ENCODE data around the gene C12orf43. TPM values are rescaled to one million over a fixed set of nuclear protein-coding genes. Genes with fewer than 3 reads are reported as not detected.

C12orf43 gene
- total RNA-seq, 1 donor from 2014 or later = 25.8 TPM

DNA sequence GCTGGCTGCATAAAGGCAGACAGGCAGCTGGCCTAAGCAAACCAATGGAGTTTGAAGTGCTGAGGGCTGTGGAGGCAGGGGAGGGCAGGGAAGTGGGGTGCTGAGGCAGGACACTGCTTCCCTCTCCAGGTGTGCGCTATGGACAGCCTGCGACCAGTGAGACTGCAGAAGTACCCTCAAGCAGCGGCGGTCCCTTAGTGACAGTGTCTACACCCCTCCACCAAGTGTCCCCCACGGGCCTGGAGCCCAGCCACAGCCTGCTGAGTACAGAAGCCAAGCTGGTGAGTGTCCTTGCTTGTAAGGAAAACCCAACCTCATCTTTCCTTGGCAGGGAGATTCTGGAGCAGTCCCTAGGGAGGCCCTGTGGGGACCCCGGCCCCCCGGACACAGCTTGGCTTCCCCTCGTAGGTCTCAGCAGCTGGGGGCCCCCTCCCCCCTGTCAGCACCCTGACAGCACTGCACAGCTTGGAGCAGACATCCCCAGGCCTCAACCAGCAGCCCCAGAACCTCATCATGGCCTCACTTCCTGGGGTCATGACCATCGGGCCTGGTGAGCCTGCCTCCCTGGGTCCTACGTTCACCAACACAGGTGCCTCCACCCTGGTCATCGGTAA is 20.0 kb downstream of the C12orf43 start:
- no peaks in the 10 kb centered on the region for H3K36me3 Mint-ChIP-seq (ENCODE audit: low read depth)
- DNase-seq (ENCODE audit: low read depth, low spot score) = no peak
- peaks cover 9% of the 10 kb centered on the region for H3K27me3 Mint-ChIP-seq (ENCODE audit: low read depth)
- H3K4me3 Mint-ChIP-seq = no peak overlapping the region
- no peaks in the 10 kb centered on the region for H3K4me1 Mint-ChIP-seq
- H3K9me3 Mint-ChIP-seq = peaks cover 12% of the 10 kb centered on the region
- no peak overlapping the region for H3K27ac Mint-ChIP-seq (ENCODE audit: unreplicated experiment)
- TF ChIP-seq, protein P1, sequence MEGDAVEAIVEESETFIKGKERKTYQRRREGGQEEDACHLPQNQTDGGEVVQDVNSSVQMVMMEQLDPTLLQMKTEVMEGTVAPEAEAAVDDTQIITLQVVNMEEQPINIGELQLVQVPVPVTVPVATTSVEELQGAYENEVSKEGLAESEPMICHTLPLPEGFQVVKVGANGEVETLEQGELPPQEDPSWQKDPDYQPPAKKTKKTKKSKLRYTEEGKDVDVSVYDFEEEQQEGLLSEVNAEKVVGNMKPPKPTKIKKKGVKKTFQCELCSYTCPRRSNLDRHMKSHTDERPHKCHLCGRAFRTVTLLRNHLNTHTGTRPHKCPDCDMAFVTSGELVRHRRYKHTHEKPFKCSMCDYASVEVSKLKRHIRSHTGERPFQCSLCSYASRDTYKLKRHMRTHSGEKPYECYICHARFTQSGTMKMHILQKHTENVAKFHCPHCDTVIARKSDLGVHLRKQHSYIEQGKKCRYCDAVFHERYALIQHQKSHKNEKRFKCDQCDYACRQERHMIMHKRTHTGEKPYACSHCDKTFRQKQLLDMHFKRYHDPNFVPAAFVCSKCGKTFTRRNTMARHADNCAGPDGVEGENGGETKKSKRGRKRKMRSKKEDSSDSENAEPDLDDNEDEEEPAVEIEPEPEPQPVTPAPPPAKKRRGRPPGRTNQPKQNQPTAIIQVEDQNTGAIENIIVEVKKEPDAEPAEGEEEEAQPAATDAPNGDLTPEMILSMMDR (conservative IDR thresholded peaks at IDR 0.05) = no peak

DNA sequence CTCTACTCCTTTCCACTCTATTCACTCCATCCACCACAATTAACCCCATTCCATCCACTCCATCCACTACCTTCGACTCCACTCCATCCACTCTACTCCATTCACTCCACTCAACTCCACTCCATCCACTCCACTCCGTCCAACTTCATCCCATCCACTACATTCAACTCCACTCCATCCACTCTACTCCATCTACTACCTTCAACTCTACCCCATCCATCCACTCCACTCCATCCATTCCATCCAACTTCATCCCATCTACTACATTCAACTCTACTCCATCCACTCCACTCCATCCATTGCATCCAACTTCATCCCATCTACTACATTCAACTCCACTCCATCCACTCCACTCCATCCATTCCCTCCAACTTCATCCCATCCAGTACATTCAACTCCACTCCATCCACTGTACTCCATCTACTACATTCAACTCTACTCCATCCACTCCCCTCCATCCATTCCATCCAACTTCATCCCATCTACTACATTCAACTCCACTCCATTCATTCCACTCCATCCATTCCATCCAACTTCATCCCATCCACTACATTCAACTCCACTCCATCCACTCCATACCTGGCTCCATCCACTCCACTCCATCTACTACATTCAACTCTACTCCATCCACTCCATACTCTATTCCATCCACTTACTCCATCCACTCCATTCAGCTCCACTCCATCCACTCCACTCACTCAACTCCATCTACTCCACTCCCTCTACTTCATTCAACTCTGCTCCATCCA is 21.5 kb downstream of the C12orf43 start:
- Mint-ChIP-seq H3K4me3 (no peak overlapping the region), H3K27ac (ENCODE audit: unreplicated experiment) (no peak overlapping the region), H3K4me1 (no peaks in the 10 kb centered on the region), H3K9me3 (peaks cover 12% of the 10 kb centered on the region), H3K36me3 (ENCODE audit: low read depth) (no peaks in the 10 kb centered on the region), H3K27me3 (ENCODE audit: low read depth) (peaks cover 9% of the 10 kb centered on the region)
- DNase-seq (ENCODE audit: low read depth, low spot score) = no peak
- TF ChIP-seq, protein P1 (conservative IDR thresholded peaks at IDR 0.05) = no peak

DNA sequence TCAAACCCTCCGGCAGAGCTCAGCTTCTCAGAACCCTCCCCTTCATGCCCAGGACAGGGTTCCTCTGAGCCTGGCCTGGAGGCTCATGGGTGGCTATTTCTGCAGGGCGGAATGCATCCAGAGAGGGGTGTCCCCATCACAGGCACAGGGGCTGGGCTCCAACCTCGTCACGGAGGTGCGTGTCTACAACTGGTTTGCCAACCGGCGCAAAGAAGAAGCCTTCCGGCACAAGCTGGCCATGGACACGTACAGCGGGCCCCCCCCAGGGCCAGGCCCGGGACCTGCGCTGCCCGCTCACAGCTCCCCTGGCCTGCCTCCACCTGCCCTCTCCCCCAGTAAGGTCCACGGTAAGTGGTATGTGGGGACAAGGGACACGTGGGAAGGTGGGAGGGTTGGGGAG is 22.2 kb downstream of the C12orf43 start:
- H3K4me1 Mint-ChIP-seq = no peaks in the 10 kb centered on the region
- H3K9me3 Mint-ChIP-seq = peaks cover 12% of the 10 kb centered on the region
- peaks cover 9% of the 10 kb centered on the region for H3K27me3 Mint-ChIP-seq (ENCODE audit: low read depth)
- H3K27ac Mint-ChIP-seq (ENCODE audit: unreplicated experiment) = no peak overlapping the region
- no peak for DNase-seq (ENCODE audit: low read depth, low spot score)
- no peaks in the 10 kb centered on the region for H3K36me3 Mint-ChIP-seq (ENCODE audit: low read depth)
- TF ChIP-seq, protein P1 (conservative IDR thresholded peaks at IDR 0.05) = no peak
- H3K4me3 Mint-ChIP-seq = no peak overlapping the region

DNA sequence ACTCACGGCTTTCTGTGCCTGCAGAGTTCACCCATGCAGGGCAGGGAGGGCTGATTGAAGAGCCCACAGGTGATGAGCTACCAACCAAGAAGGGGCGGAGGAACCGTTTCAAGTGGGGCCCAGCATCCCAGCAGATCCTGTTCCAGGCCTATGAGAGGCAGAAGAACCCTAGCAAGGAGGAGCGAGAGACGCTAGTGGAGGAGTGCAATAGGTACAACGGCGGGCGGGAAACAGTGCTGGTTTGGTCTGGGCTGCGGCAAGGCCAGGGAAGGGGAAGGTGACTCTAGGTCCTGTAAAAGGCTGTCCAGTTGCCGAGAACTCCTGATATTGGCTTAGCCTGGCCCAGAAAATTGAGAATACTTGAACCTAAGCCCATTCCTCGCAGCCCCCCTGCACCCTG is 22.8 kb downstream of the C12orf43 start:
- TF ChIP-seq, protein P1 (conservative IDR thresholded peaks at IDR 0.05) = no peak
- Mint-ChIP-seq H3K4me3 (no peak overlapping the region), H3K36me3 (ENCODE audit: low read depth) (no peaks in the 10 kb centered on the region), H3K27me3 (ENCODE audit: low read depth) (peaks cover 9% of the 10 kb centered on the region), H3K9me3 (peaks cover 12% of the 10 kb centered on the region), H3K4me1 (no peaks in the 10 kb centered on the region), H3K27ac (ENCODE audit: unreplicated experiment) (no peak overlapping the region)
- DNase-seq (ENCODE audit: low read depth, low spot score) = no peak

DNA sequence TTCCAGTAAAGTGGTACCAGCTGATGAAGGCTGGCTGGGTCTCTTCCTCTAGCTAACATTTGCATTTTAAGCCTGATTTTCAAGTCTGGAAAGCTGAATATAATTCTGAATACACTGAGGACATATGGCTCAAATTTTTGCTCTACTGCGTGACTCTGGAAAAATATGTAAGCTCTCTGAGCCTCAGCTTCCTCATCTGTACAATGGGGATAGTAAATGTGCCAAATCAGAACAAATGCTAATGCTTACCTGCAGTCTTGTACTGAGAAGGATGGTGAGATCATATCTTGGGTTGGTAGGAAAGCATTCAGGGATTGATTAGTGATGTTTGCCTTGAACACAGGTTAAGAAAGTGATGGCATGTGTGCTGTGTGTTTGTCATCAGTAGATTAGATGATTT is 23.3 kb downstream of the C12orf43 start:
- TF ChIP-seq, protein P1 (conservative IDR thresholded peaks at IDR 0.05) = no peak
- Mint-ChIP-seq H3K4me1 (no peaks in the 10 kb centered on the region), H3K4me3 (no peak overlapping the region), H3K27me3 (ENCODE audit: low read depth) (peaks cover 9% of the 10 kb centered on the region), H3K36me3 (ENCODE audit: low read depth) (no peaks in the 10 kb centered on the region), H3K27ac (ENCODE audit: unreplicated experiment) (no peak overlapping the region), H3K9me3 (peaks cover 16% of the 10 kb centered on the region)
- DNase-seq (ENCODE audit: low read depth, low spot score) = no peak
